Measurements from ENCODE around the gene CAPNS1.
"Not testable (repeated sequence)": the region's sequence is repeated elsewhere in the genome, so short reads cannot be mapped to it uniquely, and the experiment has no call there.

DNA sequence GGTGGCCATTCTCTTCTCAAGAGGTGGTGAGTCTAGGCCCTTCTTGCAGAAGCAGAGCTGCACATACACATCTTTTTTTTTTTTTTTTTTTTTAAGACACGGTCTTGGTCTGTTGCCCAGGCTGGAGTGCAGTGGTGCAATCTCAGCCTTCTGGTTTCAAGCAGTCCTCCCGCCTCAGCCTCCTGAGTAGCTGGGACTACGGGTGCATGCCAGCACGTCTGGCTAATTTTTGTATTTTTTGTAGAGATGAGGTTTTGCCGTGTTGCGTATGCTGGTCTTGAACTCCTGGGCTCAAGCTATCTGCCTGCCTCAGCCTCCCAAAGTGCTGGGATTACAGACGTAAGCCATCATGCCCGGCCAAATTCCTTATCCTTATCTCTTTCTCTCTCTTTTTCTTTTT, 34.0 kb downstream of the CAPNS1 start:
- not testable (repeated sequence) for TF ChIP-seq CTCF (IDR thresholded peaks at IDR 0.05; ENCODE audit: borderline replicate concordance, extremely low read depth, low read length, poor library complexity, severe bottlenecking); EZH2 (IDR thresholded peaks at IDR 0.05; ENCODE audit: borderline replicate concordance, low read depth, low read length, severe bottlenecking)

Data from DND-41 (cell line).